ENCODE measurements around the gene ATP12A. TPM values are rescaled to one million over a fixed set of nuclear protein-coding genes. Genes with fewer than 3 reads are reported as not detected.
A peak's percentile ranks its signal among the peaks of the same experiment; 100 is the strongest.

The ATP12A gene
- total and polyA plus RNA-seq, 5 experiments from 2014 or later, result not detected

DNA sequence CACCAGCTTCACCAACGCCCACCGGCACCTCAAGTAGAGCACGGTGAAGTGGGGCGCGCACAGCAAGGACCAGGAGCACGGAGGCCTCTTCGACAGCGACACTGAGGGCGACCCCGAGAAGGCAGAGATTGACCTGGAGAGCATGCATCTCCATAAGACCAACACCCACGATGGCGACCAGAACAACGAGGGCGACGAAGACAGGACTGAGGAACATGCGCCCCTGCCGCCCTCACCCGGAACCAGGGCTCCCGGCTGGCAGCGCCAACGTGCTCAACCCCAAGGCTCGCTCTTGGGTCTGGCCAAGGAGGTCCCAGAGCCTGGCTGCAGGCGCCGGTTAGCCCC is 65.3 kb downstream of the ATP12A start:
- Mint-ChIP-seq H3K9me3 (no peaks in the 10 kb centered on the region), H3K4me3 (no peak overlapping the region), H3K27ac (peak overlapping the region in 1 of 10 donors; percentile 49), H3K36me3 (no peaks in the 10 kb centered on the region), H3K4me1 (peaks cover 6 to 19% (median 13%) of the 10 kb centered on the region in 4 donors), H3K27me3 (peaks cover 14 to 47% (median 30%) of the 10 kb centered on the region in 5 donors)
- ATAC-seq (no peak), DNase-seq (no peak)
- POLR2A ChIA-PET, result no interaction called here

DNA sequence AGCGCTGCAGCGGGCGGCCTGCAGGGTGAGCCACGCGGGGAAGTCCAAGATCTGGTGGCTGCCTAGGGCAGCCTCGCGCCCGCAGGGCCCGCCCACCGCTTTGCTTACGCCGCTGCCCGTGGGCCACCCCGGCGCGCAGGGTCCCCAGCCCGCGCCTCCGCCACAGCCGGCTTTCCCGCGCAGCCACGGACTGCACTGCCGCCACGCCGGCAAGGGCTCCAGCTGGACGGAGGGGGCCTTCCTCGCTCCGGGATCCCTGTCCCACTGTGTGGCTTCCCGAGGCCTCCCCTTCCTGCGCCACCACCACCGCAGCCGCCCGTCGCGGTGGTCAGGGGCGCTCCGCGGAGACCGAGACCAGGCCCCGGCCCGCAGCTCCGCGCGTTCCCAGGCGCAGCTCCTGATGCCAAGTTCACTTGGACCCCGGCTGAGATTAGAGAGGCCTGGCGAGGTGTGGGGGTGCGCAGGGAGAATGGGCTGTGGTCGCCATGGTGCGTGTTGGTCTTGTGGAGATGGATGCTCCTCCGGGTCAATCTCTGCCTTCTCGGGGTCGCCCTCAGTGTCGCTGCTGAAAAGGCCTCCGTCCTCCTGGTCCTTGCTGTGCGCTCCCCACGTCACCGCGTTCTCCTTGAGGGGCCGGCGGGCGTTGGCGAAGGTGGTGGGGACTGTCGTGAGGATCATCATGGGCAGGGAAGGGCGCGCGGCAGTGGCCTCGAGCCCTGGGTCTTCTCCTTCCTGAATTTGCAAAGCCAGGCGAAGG is 65.8 kb downstream of the ATP12A start:
- ATAC-seq, result no peak
- peaks cover 6 to 19% (median 13%) of the 10 kb centered on the region in 4 donors for H3K4me1 Mint-ChIP-seq
- peaks cover 15 to 52% (median 32%) of the 10 kb centered on the region in 5 donors for H3K27me3 Mint-ChIP-seq
- no peak overlapping the region for H3K4me3 Mint-ChIP-seq
- H3K27ac Mint-ChIP-seq, result no peak overlapping the region
- H3K9me3 Mint-ChIP-seq, result no peaks in the 10 kb centered on the region
- DNase-seq, result no peak
- POLR2A ChIA-PET, result no interaction called here
- no peaks in the 10 kb centered on the region for H3K36me3 Mint-ChIP-seq

DNA sequence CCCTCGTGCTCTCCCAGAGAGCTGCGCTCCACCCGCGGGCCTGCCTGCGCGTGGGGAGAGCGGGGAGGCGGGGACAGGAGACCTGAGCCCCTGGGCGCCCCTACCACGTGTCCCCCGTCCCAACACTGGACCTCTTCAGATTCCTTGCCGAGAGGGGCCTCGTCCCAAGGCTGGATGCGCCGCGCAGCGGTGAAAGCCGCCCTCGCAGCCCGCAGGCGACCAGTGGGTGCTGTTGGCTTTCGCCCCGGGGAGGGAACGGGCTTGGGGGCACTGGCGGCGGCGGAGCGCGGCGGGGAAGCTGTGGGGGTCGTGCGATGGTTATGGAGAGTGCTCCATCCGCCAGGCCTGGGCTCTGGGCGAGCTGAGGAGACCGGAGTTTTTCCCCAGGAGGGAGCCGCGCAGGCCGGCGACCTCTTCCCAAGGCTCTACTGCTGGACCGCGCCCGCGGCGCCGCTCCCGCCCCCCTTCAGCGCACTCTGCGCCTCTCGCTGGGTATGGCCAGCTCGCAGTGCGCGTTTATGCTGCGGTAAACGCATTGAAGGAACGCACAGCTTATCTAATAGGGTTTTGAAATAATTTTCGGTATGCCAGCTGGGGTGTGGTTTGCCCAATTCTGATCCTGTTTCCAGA is 66.5 kb downstream of the ATP12A start:
- H3K9me3 Mint-ChIP-seq, result no peaks in the 10 kb centered on the region
- DNase-seq (no peak), ATAC-seq (no peak)
- POLR2A ChIA-PET, result no interaction called here
- H3K27ac Mint-ChIP-seq, result no peak overlapping the region
- H3K4me3 Mint-ChIP-seq, result peak overlapping the region in 9 of 10 donors; percentile 12 to 71 (median 59)
- no peaks in the 10 kb centered on the region for H3K36me3 Mint-ChIP-seq
- peaks cover 16 to 59% (median 35%) of the 10 kb centered on the region in 5 donors for H3K27me3 Mint-ChIP-seq
- peaks cover 6 to 19% (median 13%) of the 10 kb centered on the region in 4 donors for H3K4me1 Mint-ChIP-seq

DNA sequence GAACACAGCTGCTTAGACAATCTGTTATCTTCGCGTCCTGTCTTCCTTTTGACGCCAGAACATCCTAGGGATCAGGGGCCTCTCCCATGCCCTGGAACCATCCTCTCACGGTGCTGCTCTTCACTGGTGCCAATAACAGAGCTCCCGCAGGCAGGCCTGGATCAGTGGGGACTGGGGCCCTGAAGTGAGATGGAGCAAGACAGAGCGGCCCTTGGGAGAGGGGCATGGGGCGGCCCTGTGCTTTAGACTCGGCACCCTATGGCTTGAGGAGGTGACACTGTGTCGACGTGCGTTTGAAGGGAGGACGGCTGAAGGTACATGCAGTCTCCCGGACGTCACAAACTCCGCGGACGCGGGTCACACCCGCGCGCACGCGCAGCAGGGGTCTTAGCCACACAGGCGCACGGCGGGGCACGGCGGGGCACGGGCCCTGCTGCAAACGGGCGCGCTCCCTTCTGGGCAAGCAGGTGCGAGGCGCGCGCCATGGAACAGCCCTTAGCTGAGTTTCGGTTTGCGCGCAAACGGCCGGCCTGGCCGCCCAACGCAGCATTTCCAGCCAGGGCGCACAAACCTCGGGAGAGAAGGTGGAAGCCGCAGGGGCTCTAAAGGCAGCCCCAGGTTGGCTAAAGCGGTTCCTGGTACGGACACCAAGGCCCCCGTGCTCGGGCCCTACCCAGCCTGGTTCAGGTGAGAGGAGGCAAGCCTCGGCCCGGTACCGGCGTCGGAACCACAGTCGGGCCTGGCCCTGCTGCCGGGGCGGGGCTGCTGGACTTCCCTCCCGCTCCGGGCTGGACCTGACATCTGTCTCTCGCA is 67.2 kb downstream of the ATP12A start:
- Mint-ChIP-seq H3K9me3 (no peaks in the 10 kb centered on the region), H3K27ac (peak overlapping the region in 1 of 10 donors; percentile 49), H3K27me3 (peaks cover 16 to 63% (median 35%) of the 10 kb centered on the region in 5 donors), H3K36me3 (no peaks in the 10 kb centered on the region), H3K4me1 (peaks cover 6 to 19% (median 13%) of the 10 kb centered on the region in 4 donors), H3K4me3 (peak overlapping the region in 9 of 10 donors; percentile 39 to 71 (median 68))
- no peak for ATAC-seq
- POLR2A ChIA-PET, result no interaction called here
- DNase-seq, result no peak

DNA sequence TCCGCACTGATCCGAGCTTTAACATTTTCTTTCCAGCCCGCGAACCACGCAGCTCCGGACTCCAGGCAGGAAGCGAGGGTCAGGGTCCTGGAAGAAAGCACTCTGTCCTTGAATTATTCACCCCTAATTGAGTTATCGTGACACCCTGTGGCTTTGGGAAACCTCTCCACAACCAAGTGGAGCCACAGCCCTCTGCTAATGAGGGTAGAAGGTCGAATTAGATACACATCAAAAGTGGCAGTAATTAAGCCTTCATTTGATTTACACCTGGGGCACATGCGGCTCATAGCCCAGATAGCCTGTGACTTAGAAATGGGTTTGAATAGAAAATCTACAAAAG is 67.8 kb downstream of the ATP12A start:
- Mint-ChIP-seq H3K27me3 (peaks cover 17 to 69% (median 38%) of the 10 kb centered on the region in 5 donors), H3K4me1 (peaks cover 6 to 19% (median 13%) of the 10 kb centered on the region in 4 donors), H3K27ac (peak overlapping the region in 1 of 10 donors; percentile 40), H3K9me3 (no peaks in the 10 kb centered on the region), H3K4me3 (peak overlapping the region in 9 of 10 donors; percentile 22 to 70 (median 52)), H3K36me3 (no peaks in the 10 kb centered on the region)
- POLR2A ChIA-PET, result no interaction called here
- ATAC-seq (no peak), DNase-seq (no peak)

DNA sequence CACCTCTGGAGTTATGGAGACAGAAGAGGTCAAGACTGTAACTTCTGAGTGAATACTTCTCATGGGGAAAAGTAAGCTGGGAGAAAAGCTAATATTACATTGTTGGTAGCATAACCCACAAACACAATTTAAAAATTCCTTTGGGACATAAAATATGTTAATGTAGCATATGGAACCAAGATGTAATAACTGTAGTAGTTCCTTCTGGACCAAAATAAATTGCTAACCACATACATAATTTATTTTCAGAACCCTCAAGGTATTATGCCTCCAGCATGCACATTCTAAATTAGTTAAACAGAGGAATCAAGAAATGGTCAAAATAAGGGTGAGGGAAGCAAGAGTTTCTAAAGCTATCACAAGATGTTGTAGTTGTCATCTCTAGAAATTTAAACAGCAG is 79.0 kb downstream of the ATP12A start:
- peaks cover 0 to 4% (median 0%) of the 10 kb centered on the region in 3 donors for H3K36me3 Mint-ChIP-seq
- no peak for ATAC-seq
- POLR2A ChIA-PET, result interaction anchor here (0.7 kb wide), 1 partner anchor 111 kb away, joined by 5 read pairs; no protein-coding TSS in a partner anchor
- H3K4me3 Mint-ChIP-seq, result no peak overlapping the region
- peaks cover 11 to 31% (median 18%) of the 10 kb centered on the region in 5 donors for H3K27me3 Mint-ChIP-seq
- no peaks in the 10 kb centered on the region for H3K4me1 Mint-ChIP-seq
- H3K9me3 Mint-ChIP-seq, result no peaks in the 10 kb centered on the region
- DNase-seq, result no peak
- H3K27ac Mint-ChIP-seq, result no peak overlapping the region

Other genes with a start within 250 kb of the ATP12A start
- 10 to 100 TPM; 70.9 to 73.4 TPM for gene PARP4, start 167.6 kb upstream of the ATP12A start, total RNA-seq
- 10 to 100 TPM; 37.0 to 48.1 (median 42.2) TPM for gene PARP4, start 167.6 kb upstream of the ATP12A start, polyA plus RNA-seq
- gene RNF17, start 83.8 kb downstream of the ATP12A start, total RNA-seq, result not detected
- under 1 TPM in 1 of 3 donors, not detected in 2; 0.64 TPM for gene RNF17, start 83.8 kb downstream of the ATP12A start, polyA plus RNA-seq